Fibroblast of pulmonary artery (primary cell): ENCODE measurements around the gene PRR33.
"Not testable (repeated sequence)": the region's sequence is repeated elsewhere in the genome, so short reads cannot be mapped to it uniquely, and the experiment has no call there.

Experiments used
- DNase-seq: peaks from one replicate; pipeline ENCODE4 v3.0.0-alpha.2; 2010; ENCODE audit warnings: low read depth
- H3K4me3 ChIP-seq: replicated peaks from 2 replicates; pipeline ENCODE4 v1.5.1; 2011; ENCODE audit warnings: low read depth, mild to moderate bottlenecking, control low read depth, low read length, moderate library complexity
- TF ChIP-seq, protein P1 (sequence below): IDR thresholded peaks from 2 replicates; pipeline ENCODE4 v1.5.1; 2011; ENCODE audit warnings: mild to moderate bottlenecking, control low read depth, low read length, inconsistent platforms; ENCODE audit errors: missing control alignments

Gene PRR33

DNA sequence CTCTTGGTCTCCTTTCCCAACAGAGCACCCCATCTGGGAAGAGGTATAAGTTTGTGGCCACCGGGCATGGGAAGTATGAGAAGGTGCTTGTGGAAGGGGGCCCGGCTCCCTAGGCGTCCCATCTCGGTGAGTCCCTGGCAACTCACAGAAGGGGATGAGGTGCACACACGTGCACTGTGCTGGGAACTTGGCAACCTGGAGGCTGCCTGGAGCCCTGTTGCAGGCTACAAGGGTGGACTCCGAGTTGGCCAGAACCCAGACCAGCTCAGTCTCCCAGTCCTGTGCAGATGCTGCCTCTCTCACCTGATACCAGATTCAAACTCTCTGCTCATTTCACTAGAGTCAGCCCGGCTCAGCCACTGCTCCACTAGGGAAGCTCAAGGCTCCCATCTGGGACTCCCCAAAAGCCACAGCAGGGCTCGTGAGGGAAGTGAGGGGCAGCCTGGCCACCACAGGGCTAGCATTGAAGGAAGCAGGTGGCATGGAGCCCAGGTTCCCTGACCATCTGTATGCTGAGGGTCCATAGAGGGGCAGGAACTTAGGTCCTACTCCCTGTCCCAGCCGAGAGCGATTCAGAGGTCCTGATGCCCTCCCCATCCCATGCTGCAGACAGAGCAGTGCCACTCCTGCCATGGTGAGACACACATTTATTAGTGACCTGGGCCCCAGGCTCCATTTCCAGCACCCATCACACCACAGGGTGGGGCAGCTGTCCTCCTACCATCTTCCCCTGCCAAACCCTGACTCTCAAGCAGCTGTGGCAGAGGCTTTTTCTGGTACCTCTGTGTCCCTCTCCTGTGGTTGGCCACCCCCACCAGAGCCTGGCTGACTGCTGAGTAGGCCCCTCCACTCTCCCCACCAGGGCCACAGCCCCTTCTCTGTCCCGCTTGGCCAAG, 4.0 kb downstream of the PRR33 start:
- DNase-seq, result no peak
- TF ChIP-seq, protein P1, sequence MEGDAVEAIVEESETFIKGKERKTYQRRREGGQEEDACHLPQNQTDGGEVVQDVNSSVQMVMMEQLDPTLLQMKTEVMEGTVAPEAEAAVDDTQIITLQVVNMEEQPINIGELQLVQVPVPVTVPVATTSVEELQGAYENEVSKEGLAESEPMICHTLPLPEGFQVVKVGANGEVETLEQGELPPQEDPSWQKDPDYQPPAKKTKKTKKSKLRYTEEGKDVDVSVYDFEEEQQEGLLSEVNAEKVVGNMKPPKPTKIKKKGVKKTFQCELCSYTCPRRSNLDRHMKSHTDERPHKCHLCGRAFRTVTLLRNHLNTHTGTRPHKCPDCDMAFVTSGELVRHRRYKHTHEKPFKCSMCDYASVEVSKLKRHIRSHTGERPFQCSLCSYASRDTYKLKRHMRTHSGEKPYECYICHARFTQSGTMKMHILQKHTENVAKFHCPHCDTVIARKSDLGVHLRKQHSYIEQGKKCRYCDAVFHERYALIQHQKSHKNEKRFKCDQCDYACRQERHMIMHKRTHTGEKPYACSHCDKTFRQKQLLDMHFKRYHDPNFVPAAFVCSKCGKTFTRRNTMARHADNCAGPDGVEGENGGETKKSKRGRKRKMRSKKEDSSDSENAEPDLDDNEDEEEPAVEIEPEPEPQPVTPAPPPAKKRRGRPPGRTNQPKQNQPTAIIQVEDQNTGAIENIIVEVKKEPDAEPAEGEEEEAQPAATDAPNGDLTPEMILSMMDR, result no peak
- H3K4me3 ChIP-seq, result no peak overlapping the region

DNA sequence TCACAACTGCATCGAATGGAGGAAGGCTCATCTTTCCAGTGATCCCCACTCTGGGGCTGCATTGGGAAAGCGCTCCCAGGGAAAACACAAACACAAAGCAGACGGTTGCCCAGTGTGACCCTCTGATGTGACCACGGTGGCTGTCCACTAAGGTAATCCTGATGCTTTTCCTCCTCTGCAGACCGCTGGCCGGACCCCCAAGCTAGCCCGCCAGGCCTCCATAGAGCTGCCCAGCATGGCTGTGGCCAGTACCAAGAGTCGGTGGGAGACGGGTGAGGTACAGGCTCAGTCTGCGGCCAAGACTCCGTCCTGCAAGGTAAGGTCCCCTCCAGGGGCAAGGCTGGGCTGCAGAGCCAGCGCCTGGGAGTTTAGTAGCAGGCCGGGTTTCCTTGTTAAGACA, 5.1 kb downstream of the PRR33 start:
- not testable (repeated sequence) for H3K4me3 ChIP-seq, DNase-seq

DNA sequence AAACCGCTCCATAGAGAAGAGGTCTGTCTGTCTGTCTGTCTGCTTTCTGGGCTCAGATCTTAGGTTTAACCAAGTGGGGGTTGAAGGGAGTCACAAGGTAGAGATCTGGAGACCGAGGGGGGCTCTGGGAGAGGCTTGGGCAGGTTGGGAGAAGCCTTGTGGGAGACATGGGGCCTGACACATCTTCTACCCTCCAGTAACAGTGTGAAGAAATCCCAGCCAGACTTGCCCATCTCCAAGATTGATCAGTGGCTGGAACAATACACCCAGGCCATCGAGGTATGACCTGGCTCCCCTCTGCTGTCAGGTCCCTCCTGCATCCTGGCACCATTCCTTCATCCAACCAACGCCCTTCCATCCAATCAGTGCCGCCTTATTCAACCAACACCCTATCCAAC, 7.4 kb downstream of the PRR33 start:
- H3K4me3 ChIP-seq, result no peak overlapping the region
- no peak for DNase-seq
- TF ChIP-seq, protein P1, result no peak

DNA sequence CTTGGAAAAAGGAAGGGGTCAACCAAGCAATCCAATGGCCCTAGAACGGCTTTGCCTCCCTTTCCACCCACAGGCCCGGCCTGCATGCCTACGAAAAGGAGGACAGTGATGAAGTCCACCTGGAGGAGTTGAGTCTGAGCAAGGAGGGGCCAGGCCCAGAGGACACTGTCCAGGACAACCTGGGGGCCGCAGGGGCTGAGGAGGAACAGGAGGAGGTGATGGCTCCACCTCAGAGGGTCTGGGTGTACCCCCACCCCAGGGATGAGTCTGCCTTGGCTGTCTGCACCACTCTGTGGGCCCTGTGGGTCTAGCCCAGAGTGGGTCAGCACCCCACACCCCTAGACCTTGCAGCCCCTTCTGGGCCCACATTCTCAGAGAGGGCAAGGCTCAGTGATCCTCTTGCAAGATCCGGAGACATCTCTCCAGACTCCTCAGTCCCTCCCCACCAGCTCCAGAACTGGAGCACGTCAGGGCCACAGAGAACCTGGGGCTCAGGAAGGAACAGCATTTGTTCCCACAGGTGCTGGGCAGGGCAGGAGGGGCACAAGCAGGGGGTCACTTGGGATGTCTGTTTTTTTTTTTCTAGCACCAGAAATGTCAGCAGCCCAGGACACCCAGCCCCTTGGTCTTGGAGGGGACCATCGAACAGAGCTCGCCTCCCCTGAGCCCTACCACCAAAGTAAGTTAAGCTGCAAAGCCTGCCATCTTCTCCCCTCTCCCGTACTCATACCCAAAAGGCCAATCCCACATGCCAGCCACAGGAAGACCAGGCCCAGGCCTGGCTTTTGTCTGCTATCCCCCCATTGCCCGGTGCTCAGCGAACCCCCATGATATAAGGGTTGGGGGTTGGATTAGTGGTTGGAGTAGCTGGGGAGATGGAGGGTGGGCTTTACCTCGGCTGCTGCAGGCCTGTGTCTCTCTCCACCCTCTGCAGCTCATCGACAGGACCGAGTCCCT, 8.1 kb downstream of the PRR33 start:
- no peak for DNase-seq
- TF ChIP-seq, protein P1, result no peak
- no peak overlapping the region for H3K4me3 ChIP-seq

DNA sequence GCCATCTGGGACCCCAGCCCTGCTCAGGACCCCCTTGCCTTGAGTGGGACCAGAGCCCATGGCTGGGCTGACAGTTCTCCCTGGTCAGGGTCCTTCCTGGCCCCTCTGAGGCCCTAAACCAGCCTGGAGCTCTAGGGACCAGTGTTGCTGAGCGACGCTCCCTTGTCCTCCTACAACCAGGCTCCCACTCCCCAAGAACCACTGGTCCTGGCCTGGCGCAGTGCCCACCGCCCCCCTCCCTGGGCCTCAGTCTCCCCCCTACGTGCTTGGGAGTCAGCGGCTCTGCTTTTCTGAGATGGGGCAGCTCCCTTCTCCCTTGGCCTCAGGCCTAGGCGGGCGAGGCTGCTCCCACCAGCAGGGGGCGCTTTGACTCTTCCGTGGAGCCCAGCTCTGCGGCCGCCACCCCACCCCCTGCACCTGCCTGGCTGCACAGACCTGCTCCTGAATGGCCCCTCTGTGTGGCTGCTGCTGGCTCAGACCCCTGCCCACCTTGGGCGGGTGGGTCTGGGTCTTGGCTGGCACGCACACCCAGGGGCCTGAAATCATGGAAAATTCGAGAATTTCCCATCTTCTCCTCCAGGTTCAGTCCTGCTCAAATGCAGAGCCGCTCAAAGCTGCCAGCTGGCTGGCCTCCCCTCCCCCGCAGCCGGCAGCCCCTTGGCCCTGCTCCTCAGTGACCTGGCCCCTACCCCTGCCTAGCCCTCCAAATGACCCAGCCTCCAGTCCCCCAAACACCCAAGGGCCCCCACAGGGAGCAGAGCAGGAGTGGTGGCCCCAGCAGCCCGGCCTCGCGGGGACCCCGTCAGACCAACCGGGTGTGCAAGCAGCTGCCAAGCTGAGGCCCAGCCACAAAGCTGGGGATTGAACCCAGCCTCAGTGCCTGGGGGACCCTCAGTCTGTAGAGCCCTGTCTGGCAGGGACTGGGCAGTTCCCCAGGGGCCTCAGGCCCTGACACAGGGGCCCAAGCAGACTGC, 9.1 kb downstream of the PRR33 start:
- TF ChIP-seq, protein P1, result peak; percentile 80
- no peak overlapping the region for H3K4me3 ChIP-seq
- peak; percentile 77 for DNase-seq

DNA sequence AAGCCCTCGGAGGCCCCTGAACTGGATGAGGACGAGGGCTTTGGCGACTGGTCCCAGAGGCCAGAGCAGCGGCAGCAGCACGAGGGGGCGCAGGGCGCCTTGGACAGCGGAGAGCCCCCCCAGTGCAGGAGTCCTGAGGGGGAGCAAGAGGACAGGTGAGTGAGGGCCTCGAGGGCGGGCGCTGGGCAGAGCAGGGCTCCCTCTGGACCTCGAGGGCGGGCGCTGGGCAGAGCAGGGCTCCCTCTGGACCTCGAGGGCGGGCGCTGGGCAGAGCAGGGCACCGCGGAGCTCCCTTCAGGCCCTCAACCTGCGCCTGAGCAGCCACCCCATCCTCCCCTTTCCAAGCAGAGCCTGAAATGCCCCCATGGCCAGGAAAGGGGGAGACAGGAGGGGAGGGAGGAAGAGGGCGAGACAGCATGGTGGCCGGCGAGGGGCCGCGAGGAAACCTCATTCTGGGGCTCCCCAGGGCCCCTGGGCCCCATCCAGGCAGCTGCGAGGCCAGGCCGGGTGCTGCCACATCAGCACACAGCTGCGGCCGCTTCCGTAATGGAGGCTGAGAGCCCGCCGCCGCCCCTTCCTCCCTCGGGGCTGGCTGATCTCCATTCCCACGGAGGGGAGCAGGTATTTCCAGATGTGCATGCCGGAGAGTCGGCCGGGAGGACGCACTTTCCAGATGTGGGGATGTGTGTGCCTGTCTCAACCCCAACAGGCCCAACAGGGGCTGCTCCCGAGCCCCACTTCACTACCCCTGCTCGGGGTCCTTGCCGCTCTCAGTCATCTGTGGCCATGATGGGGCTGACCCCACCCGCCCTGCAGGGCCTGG, 10.0 kb downstream of the PRR33 start:
- TF ChIP-seq, protein P1, result no peak
- no peak for DNase-seq
- H3K4me3 ChIP-seq, result no peak overlapping the region
